NCI-H69 (cell line): ENCODE measurements around the gene P2RX2.
A peak's percentile ranks its signal among the peaks of the same experiment; 100 is the strongest.

Experiments
- DNase-seq: peaks from one replicate; lab custom pipeline; 2025; lab: John Stamatoyannopoulos, UW

The P2RX2 gene

GRCh38 chr12:132618683-132619043, at the start of gene P2RX2:
Gene P2RX2 (plus strand): TSS chr12:132618776. CDS start chr12:132618817, 41 bp downstream.
- peak; percentile 63 for DNase-seq

DNA sequence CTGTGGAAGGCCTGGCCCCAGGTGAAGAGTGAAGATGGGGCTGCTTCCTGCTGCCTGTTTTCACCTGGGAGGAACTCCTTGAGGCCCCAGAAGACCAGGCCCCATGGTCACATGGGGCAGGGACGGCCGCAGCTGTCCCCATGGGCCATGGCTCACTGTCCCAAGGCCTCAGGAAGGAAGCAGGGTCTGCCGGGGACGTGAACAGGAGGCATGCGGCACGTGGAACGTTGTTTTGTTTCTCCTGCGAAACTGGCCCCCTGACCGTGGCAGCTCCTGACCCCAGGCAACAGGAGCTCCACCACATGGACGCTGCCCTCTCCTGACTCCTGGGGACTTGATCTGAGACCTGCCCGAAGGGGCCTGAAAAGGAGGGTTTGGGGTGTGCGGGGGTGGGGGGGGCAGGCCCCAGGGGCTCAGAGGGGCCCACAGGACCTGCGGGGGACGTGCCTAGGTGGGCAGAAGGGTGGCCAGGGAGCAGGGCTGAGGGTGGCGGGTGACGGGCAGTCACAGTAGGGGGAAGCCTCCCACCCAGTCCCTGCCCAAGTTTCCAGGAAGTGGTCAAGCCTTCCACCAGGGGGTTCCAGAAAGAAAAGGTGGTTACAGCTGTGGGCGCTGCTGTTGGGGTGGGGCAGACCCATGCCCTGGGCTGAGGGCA, 49.6 kb upstream of the P2RX2 start:
- no peak for DNase-seq

- no peak for DNase-seq
Observed at GRCh38 chr12:132569856-132570480, 48.6 kb upstream of the P2RX2 start.

GRCh38 chr12:132570635-132571034, 47.9 kb upstream of the P2RX2 start:
- no peak for DNase-seq

GRCh38 chr12:132571051-132571450, 47.5 kb upstream of the P2RX2 start:
- DNase-seq: no peak

- DNase-seq: no peak
Observed at GRCh38 chr12:132571598-132571997, 47.0 kb upstream of the P2RX2 start.

DNA sequence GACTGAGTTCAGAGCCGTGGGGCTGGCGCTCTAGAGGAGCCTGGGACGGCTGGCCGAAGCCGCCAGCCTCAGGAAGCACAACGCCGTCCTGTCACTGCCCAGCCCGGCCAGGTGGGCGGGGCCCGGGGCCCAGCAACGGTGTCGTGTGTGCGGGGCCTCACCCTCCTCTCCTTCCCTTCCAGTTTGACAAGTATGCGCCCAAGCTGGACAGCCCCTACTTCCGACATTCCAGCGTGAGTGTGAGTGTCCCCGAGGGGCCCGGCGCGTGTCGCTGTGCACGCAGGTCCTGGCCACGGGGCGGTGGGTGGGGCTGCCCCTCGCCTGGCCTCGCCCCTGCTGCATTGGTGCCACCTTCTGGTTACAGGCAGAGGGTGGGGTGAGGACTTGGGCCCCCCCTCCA, 46.5 kb upstream of the P2RX2 start:
- no peak for DNase-seq

GRCh38 chr12:132572801-132573760, 45.5 kb upstream of the P2RX2 start:
- DNase-seq: no peak

GRCh38 chr12:132574271-132574996, 44.1 kb upstream of the P2RX2 start:
- DNase-seq: no peak

DNA sequence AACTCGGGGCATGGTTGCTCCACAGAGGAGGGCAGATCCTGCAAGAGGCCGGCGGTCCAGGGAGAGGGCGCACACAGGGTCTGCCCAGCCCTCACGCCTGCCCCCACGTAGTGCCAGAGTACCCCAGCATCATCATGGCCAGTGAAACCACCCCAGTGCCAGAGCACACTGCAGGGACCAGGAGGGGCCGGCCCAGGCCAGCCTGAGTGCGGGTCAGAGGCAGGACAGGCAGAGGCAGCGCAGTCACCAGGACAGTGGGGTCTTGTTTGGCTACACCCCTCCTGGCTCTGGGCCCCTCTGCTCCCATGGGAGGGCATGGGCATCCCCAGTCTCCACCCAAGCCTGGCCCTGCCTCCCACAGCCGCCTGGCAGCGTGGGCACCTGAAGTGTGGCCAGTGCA, 42.9 kb upstream of the P2RX2 start:
- no peak for DNase-seq

DNA sequence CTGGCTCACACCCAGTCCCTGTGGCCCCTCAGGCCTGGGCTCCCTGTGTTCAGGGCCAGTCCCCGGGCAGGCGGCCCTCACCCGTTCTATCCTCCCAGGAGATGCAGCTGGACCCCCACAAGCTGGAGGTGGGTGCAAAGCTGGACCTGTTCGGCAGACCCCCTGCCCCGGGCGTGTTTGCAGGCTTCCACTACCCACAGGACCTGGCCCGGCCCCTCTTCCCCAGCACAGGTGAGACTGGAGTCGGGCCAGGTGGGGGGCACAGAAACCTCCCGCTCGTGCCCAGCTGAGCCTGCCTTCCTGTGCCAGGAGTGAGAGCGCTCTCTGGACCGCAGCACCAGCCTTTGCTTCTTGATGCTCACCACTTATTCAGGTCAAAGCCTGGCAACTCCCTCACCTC, 41.9 kb upstream of the P2RX2 start:
- no peak for DNase-seq

GRCh38 chr12:132577191-132577920, 41.2 kb upstream of the P2RX2 start:
- no peak for DNase-seq

- DNase-seq: no peak
Observed at GRCh38 chr12:132578118-132578517, 40.5 kb upstream of the P2RX2 start.

GRCh38 chr12:132578826-132579225, 39.8 kb upstream of the P2RX2 start:
- DNase-seq: no peak

DNA sequence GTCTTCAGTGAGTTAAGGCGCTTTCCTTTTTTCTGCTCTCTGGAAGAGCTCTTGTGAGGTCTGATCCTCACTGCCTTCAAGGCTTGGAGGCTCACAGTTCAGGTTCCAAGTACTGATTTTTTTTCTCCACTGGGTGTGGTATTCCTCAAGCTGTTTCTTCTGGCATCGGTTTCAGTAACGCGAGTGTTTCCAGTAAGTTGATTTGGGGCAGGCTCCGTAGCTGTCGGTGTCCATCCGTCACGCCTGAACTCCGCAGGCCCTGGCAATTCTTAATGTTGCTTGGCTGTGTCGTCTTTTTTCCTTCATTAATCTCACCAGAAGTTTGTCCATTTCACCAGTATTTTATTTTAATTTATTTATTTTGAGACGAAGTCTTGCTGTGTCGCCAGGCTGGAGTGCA, 38.8 kb upstream of the P2RX2 start:
- no peak for DNase-seq

DNA sequence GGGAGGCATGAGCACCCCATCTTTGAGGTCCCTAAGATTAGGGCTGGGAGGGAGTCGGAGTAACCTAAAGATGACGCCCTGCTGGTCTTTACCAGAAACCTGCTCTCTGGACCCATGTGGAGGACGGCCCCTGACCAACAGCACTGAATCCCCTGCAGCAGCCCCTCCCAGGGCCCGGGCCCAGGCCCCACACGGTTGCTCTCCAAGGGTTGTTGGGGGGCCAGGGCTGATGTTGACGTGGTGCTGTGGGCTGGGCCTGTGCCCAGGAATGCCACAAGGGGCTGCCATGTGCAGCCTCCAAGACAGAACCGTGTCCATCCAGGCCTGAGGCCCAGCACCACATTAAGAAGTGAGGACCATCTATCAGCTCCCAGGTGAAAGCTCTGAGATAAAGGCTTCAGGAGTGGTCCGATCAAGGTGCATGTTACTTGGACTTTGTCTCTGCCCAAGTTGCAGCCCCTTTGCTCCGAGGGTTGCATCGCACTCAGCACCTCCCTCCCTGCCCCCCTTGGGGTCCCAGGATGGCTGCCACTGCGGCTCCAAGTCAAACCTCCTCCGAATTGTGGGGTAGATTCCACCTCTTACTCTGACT, 37.8 kb upstream of the P2RX2 start:
- no peak for DNase-seq

DNA sequence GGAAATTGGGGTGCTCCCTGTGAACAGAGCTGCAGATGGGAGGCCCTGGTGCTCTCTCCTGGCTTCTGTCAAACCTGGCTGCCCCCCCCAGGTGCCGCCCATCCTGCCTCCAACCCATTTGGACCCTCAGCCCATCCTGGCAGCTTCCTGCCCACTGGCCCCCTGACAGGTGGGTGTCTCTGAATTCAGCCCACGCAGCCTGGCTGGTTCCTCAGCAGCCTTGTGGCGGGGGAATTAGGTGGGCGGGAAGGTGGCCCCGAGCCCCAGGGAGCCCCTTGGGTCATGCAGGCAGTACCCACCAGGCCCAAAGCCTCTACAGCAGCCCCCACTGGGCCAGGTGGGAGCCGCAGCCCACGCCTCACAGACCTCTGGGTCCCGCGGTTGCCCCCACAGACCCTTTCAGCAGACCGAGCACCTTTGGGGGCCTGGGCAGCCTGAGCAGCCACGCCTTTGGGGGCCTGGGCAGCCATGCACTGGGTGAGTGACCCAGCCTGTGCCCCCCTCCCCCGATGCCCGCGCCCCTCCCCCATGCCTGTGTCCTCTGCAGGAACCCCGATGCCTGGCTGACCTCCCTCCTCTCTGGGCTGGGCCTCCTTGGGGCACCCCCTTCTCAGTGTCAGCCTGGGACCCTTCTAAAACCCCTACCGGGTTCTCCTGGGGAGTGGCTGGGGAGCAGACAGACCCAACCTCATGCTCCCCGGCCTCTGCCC, 37.1 kb upstream of the P2RX2 start:
- DNase-seq: no peak

DNA sequence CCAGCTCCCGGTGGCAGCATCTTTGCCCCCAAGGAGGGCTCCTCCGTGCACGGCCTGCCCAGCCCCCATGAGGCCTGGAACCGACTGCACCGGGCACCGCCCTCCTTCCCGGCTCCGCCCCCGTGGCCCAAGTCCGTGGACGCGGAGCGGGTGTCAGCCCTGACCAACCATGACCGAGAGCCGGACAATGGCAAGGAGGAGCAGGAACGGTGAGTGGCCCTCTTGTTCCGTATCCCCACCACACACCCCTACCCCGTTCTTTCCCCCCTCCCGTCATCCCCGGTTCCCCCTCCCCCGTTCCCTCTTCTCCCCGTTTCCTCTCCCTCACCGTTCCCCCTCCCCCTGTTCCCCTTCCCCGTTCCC, 36.5 kb upstream of the P2RX2 start:
- DNase-seq: no peak

DNA sequence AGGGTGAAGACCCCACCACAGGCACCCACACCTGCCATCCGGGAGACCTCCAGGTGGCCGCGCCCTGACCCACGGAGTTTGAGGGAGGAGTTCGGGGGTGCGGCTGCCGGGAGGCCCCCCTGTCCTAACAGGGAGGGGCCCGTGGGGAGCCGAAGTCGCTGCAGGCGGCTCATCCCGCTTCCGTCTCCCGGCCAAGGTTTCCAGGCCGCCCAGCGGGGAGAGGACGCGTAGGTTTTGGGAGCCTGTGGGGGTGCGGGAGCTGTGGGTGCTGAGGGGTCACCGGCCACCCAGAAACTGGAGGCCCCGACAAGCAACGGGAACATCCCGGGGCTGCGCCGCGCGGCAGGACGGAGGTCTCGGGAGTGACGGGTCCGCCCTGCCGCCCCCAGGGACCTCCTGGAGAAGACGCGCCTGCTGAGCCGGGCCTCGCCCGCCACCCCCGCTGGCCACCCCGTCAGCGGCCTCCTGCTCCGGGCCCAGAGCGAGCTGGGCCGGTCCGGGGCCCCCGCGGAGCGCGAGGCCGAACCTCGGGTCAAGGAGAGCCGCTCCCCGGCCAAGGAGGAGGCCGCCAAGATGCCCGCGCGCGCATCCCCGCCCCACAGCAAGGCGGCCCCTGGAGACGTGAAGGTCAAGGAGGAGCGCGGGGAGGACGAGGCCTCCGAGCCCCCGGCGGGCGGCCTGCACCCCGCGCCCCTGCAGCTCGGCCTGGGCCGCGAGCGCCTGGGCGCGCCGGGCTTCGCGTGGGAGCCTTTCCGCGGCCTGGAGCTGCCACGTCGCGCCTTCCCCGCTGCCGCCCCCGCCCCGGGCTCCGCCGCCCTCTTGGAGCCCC, 35.8 kb upstream of the P2RX2 start:
- no peak for DNase-seq

- DNase-seq: no peak
Observed at GRCh38 chr12:132583411-132583710, 35.2 kb upstream of the P2RX2 start.
